Measurements from ENCODE around the gene MEGF6.

DNA sequence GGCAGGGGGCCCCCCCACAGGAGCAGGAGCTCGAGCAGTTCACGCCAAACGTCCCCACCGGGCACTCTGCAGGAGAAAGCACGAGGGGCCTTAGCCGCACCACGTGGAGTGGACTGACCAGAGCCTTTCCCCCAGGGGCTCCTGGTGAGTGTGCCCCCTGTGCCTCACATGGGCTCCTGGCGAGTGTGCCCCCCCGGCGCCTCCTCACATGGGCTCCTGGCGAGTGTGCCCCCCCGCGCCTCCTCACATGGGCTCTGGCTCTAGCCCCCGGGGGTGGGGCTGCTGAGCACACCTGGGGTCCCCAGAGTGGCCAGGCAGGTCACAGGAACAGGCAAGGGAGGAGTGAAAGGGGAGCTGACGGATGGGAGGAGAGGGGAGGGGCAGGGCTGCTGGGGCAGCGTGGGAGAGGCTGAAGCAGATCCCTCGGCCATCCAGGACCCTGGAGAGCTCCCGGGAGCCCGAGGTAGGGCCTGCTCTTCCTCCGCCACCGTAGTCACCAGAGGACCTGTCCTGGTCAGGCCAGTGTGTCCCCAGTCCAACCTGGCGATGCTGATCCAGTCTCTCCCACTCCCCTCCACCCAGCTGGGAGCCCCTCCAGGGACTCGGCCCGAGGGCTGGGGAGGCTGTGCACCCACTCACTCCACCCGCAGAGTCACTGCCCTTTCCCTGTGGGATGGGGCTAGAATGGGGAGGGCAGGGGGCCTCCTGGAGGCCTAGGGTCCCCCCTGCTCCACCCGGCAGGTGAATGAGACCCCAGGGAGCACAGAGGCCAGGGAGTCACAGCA lies 109.3 kb downstream of the MEGF6 start:
- TF ChIP-seq POLR2A (IDR thresholded peaks at IDR 0.05; ENCODE audit: low read length), result no peak
- no peak for TF ChIP-seq GATA1 (IDR thresholded peaks at IDR 0.05; ENCODE audit: low read depth, low read length)

Measured in erythroblast (primary cell).